Thoracic aorta (tissue), 2 donors: ENCODE measurements around the gene QRICH2. TPM values are rescaled to one million over a fixed set of nuclear protein-coding genes. Genes with fewer than 3 reads are reported as not detected.
A peak's percentile ranks its signal among the peaks of the same experiment; 100 is the strongest.
"Not testable (repeated sequence)": the region's sequence is repeated elsewhere in the genome, so short reads cannot be mapped to it uniquely, and the experiment has no call there.

Experiments
- ATAC-seq: fragments of 150-250 bp; one replicate; pipeline ENCODE4 v1.8.0; 2017; ENCODE audit warnings: low read depth; ENCODE audit not compliant: insufficient number of reproducible peaks, low FRiP score
- DNase-seq: peaks from one replicate; pipeline ENCODE4 v3.0.0-alpha.2; 2020; ENCODE audit warnings: low spot score
- H3K27ac ChIP-seq, 2 donors: fragments of 200-600 bp; sonication (generic); 1 replicate in 1 of 2; 2 replicates in 1 of 2; pipeline ENCODE4 v1.5.1; 2016; ENCODE audit warnings: mild to moderate bottlenecking in 2 of 2, moderate library complexity in 2 of 2
- H3K27me3 ChIP-seq: fragments of 200-600 bp; sonication (generic); replicated peaks from 2 replicates; pipeline ENCODE4 v1.6.0; 2016; ENCODE audit warnings: mild to moderate bottlenecking; ENCODE audit not compliant: insufficient read depth
- H3K36me3 ChIP-seq: fragments of 200-600 bp; sonication (generic); one replicate; pipeline ENCODE4 v1.5.1; 2016
- H3K4me1 ChIP-seq, 2 donors: fragments of 200-600 bp; sonication (generic); 1 replicate in 1 of 2; 2 replicates in 1 of 2; pipeline versions ENCODE4 v1.5.1 to v1.6.0; 2016; ENCODE audit warnings: low read depth in 2 of 2, mild to moderate bottlenecking in 1 of 2; ENCODE audit not compliant: control insufficient read depth in 1 of 2
- H3K4me3 ChIP-seq: fragments of 200-600 bp; sonication (generic); 2 replicates; pipeline ENCODE4 v1.5.1; 2016; ENCODE audit warnings: mild to moderate bottlenecking
- H3K9me3 ChIP-seq: fragments of 200-600 bp; sonication (generic); 2 replicates; pipeline ENCODE4 v1.5.1; 2016
- CTCF ChIP-seq: fragments of 200-600 bp; sonication (generic); IDR thresholded peaks from one replicate; pipeline ENCODE4 v1.5.1; 2019; ENCODE audit warnings: antibody characterized with exemption
- total RNA-seq, 2 donors: library from RNA; depleted of rRNA; stranded (reverse); fragments of >200 nt; gene quantifications; one replicate each; pipeline versions ENCODE4 v1.1.0 to v1.2.3, GENCODE V29; 2016

Gene QRICH2
- total RNA-seq, 2 donors from 2014 or later: 6.1 to 6.9 TPM

GRCh38 chr17:76354317-76354729 lies 46.2 kb upstream of the QRICH2 start:
- H3K27ac ChIP-seq: no peak overlapping the region

GRCh38 chr17:76353599-76354316 lies 45.7 kb upstream of the QRICH2 start, which contains the start of gene PRPSAP1:
Gene PRPSAP1, minus strand, starts transcription at chr17:76353916. Its CDS starts 213 bp downstream, at chr17:76353703.
- DNase-seq: peak; percentile 38
- peaks cover 11 to 16% of the 10 kb centered on the region in 2 donors for H3K4me1 ChIP-seq
- no peaks in the 10 kb centered on the region for H3K27me3 ChIP-seq
- peak; percentile 80 for ATAC-seq
- no peaks in the 10 kb centered on the region for H3K36me3 ChIP-seq
- H3K4me3 ChIP-seq: peak within 1 kb of the TSS; percentile 95
- no peaks in the 10 kb centered on the region for H3K9me3 ChIP-seq
- peak; percentile 55 for TF ChIP-seq CTCF
- H3K27ac ChIP-seq: peak within 1 kb of the TSS; percentile 64 to 90

More at GRCh38 chr17:76354317-76354729, 46.2 kb upstream of the QRICH2 start:
- no peak for DNase-seq
- ATAC-seq: no peak
- TF ChIP-seq CTCF: no peak
- Histone ChIP-seq H3K36me3 (no peaks in the 10 kb centered on the region), H3K9me3 (no peaks in the 10 kb centered on the region), H3K27me3 (no peaks in the 10 kb centered on the region), H3K4me1 (peaks cover 11 to 16% of the 10 kb centered on the region in 2 donors), H3K4me3 (peak overlapping the region; percentile 95)

- DNase-seq: no peak
- Histone ChIP-seq H3K4me3 (peak overlapping the region; percentile 95), H3K36me3 (no peaks in the 10 kb centered on the region), H3K27me3 (no peaks in the 10 kb centered on the region), H3K4me1 (peaks cover 11 to 16% of the 10 kb centered on the region in 2 donors), H3K9me3 (no peaks in the 10 kb centered on the region), H3K27ac (peak overlapping the region; percentile 64 to 90)
- ATAC-seq: no peak
- TF ChIP-seq CTCF: no peak
Observed at GRCh38 chr17:76353004-76353598, 45.0 kb upstream of the QRICH2 start.

GRCh38 chr17:76351526-76352071 lies 43.5 kb upstream of the QRICH2 start:
- TF ChIP-seq CTCF: no peak
- H3K4me1 ChIP-seq: peaks cover 11 to 16% of the 10 kb centered on the region in 2 donors

GRCh38 chr17:76350463-76350862 lies 42.4 kb upstream of the QRICH2 start:
- H3K4me3 ChIP-seq: no peak overlapping the region
- H3K4me1 ChIP-seq: peaks cover 11 to 16% of the 10 kb centered on the region in 2 donors
- no peaks in the 10 kb centered on the region for H3K27me3 ChIP-seq
- H3K36me3 ChIP-seq: peaks cover 14% of the 10 kb centered on the region
- DNase-seq (no peak), ATAC-seq (no peak)
- no peak overlapping the region for H3K27ac ChIP-seq
- TF ChIP-seq CTCF: no peak
- H3K9me3 ChIP-seq: no peaks in the 10 kb centered on the region

More at GRCh38 chr17:76351526-76352071, 43.5 kb upstream of the QRICH2 start:
- Histone ChIP-seq H3K4me3 (peak overlapping the region; percentile 95), H3K27ac (peak overlapping the region in 1 of 2 donors; percentile 32), H3K27me3 (no peaks in the 10 kb centered on the region), H3K9me3 (no peaks in the 10 kb centered on the region), H3K36me3 (peaks cover 4% of the 10 kb centered on the region)
- no peak for DNase-seq
- ATAC-seq: no peak

- H3K9me3 ChIP-seq, H3K4me1 ChIP-seq, H3K4me3 ChIP-seq, ATAC-seq, H3K27me3 ChIP-seq, DNase-seq, H3K27ac ChIP-seq: not testable (repeated sequence)
- peaks cover 30% of the 10 kb centered on the region for H3K36me3 ChIP-seq
Observed at GRCh38 chr17:76346936-76347335, 38.9 kb upstream of the QRICH2 start.
